Daoy (cell line): ENCODE measurements around the gene TRAPPC1. TPM values are rescaled to one million over a fixed set of nuclear protein-coding genes. Genes with fewer than 3 reads are reported as not detected.

ENCODE experiments used
- total RNA-seq: library from RNA; depleted of rRNA; stranded (reverse); fragments of >200 nt; shearing (Covaris generic); gene quantifications from 2 replicates; pipeline ENCODE4 v1.2.3, GENCODE V29; 2014; rRNA removed

TRAPPC1 gene
- total RNA-seq, 1 experiment from 2014 or later: 13.1 TPM

Other genes with a start within 250 kb of the TRAPPC1 start
- 47.8 and 70.9 TPM in 2 replicates for gene TP53, start 244.5 kb downstream of the TRAPPC1 start, total RNA-seq
- 33.7 and 41.4 TPM in 2 replicates for gene WRAP53, start 243.5 kb downstream of the TRAPPC1 start, total RNA-seq
- gene EFNB3, start 226.7 kb downstream of the TRAPPC1 start, total RNA-seq: 1.0 and 2.1 TPM in 2 replicates
- under 0.01 TPM in 1 of 2 replicates, not detected in the other for gene DNAH2, start 214.2 kb downstream of the TRAPPC1 start, total RNA-seq
- 0.11 and 0.60 TPM in 2 replicates for gene KDM6B, start 97.7 kb downstream of the TRAPPC1 start, total RNA-seq
- gene TMEM88, start 76.9 kb downstream of the TRAPPC1 start, total RNA-seq: 0.46 TPM in 1 of 2 replicates, not detected in the other
- 99.2 and 136 TPM in 2 replicates for gene NAA38, start 74.4 kb downstream of the TRAPPC1 start, total RNA-seq
- 5.5 and 6.7 TPM in 2 replicates for gene CYB5D1, start 73.9 kb downstream of the TRAPPC1 start, total RNA-seq
- 27.5 and 31.8 TPM in 2 replicates for gene CHD3, start 43.2 kb downstream of the TRAPPC1 start, total RNA-seq
- 0.54 and 1.6 TPM in 2 replicates for gene RNF227, start 15.7 kb downstream of the TRAPPC1 start, total RNA-seq
- 0.29 and 2.5 TPM in 2 replicates for gene KCNAB3, start 2.1 kb downstream of the TRAPPC1 start, total RNA-seq
- gene CNTROB, start 260 bp upstream of the TRAPPC1 start, total RNA-seq: 14.9 and 22.0 TPM in 2 replicates
- gene GUCY2D, start 70.7 kb upstream of the TRAPPC1 start, total RNA-seq: under 0.01 TPM in 1 of 2 replicates, not detected in the other
- not detected in 2 replicates for gene ALOX15B, start 107.1 kb upstream of the TRAPPC1 start, total RNA-seq
- gene ALOX12B, start 155.8 kb upstream of the TRAPPC1 start, total RNA-seq: not detected in 2 replicates
- gene ALOXE3, start 186.6 kb upstream of the TRAPPC1 start, total RNA-seq: 0.03 TPM in 1 of 2 replicates, not detected in the other
- 0.40 and 0.92 TPM in 2 replicates for gene HES7, start 192.2 kb upstream of the TRAPPC1 start, total RNA-seq
- 0.74 and 1.9 TPM in 2 replicates for gene PER1, start 220.5 kb upstream of the TRAPPC1 start, total RNA-seq
- gene VAMP2, start 231.0 kb upstream of the TRAPPC1 start, total RNA-seq: 2.7 and 3.5 TPM in 2 replicates
- 23.4 TPM in 2 replicates for gene TMEM107, start 244.4 kb upstream of the TRAPPC1 start, total RNA-seq